BLaER1 (cell line): ENCODE measurements around the gene SLC12A7.
A peak's percentile ranks its signal among the peaks of the same experiment; 100 is the strongest.

Experiments used
- H3K27ac ChIP-seq: shearing (Covaris generic); formaldehyde crosslinking; 2 replicates; pipeline ENCODE4 v1.8.1; 2022
- H3K27me3 ChIP-seq: shearing (Covaris generic); formaldehyde crosslinking; 2 replicates; pipeline ENCODE4 v1.8.1; 2022
- H3K36me3 ChIP-seq: shearing (Covaris generic); formaldehyde crosslinking; 2 replicates; pipeline ENCODE4 v1.8.1; 2022
- H3K4me1 ChIP-seq: shearing (Covaris generic); formaldehyde crosslinking; 2 replicates; pipeline ENCODE4 v1.8.1; 2022
- H3K4me2 ChIP-seq: shearing (Covaris generic); formaldehyde crosslinking; 2 replicates; pipeline ENCODE4 v1.8.1; 2022
- H3K4me3 ChIP-seq: shearing (Covaris generic); formaldehyde crosslinking; 2 replicates; pipeline ENCODE4 v1.8.1; 2022
- H3K9ac ChIP-seq: shearing (Covaris generic); formaldehyde crosslinking; 2 replicates; pipeline ENCODE4 v1.8.1; 2022
- H3K9me3 ChIP-seq: shearing (Covaris generic); formaldehyde crosslinking; 2 replicates; pipeline ENCODE4 v1.8.1; 2022
- H4K20me1 ChIP-seq: shearing (Covaris generic); formaldehyde crosslinking; 2 replicates; pipeline ENCODE4 v1.8.1; 2022
- Cebpa-rat ChIP-seq: shearing (Covaris generic); IDR thresholded peaks from 2 replicates; pipeline ENCODE4 v1.8.1; 2022

Gene SLC12A7

GRCh38 chr5:1135696-1136525 is 24.0 kb upstream of the SLC12A7 start:
- no peaks in the 10 kb centered on the region for H3K27me3 ChIP-seq
- no peaks in the 10 kb centered on the region for H3K36me3 ChIP-seq
- H3K9ac ChIP-seq: peak overlapping the region; percentile 46
- peak overlapping the region; percentile 93 for H3K27ac ChIP-seq
- no peak for TF ChIP-seq Cebpa-rat
- H3K4me2 ChIP-seq: peak overlapping the region; percentile 88
- no peaks in the 10 kb centered on the region for H4K20me1 ChIP-seq
- peaks cover 100% of the 10 kb centered on the region for H3K4me1 ChIP-seq
- H3K4me3 ChIP-seq: no peak overlapping the region
- no peaks in the 10 kb centered on the region for H3K9me3 ChIP-seq

DNA sequence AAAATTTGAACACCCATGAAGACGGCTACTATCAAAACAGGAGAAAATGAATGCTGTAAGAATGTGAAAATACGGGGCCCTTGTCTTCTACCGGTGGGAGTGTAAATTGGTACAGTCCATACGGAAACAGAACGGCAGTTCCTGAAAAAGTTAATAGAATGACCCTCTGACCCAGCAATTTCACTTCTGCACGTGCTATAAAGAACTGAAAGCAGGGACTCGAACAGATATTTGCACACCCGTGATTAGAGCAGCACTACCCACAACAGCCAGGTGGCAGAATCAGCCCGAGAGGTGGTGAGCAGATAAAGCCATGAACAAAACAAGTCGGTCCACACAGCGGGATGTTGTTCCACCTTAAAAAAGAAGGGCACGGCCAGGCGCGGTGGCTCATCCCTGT is 22.6 kb upstream of the SLC12A7 start:
- Histone ChIP-seq H3K9me3 (no peaks in the 10 kb centered on the region), H3K4me2 (peak overlapping the region; percentile 88), H4K20me1 (no peaks in the 10 kb centered on the region), H3K4me3 (0 out of 2 replicates have a peak overlapping the region, but pooled peaks have one; percentile 5), H3K4me1 (peaks cover 100% of the 10 kb centered on the region), H3K9ac (peak overlapping the region; percentile 75; the same call in 1 of the 2 replicates), H3K27ac (peak overlapping the region; percentile 93), H3K36me3 (no peaks in the 10 kb centered on the region), H3K27me3 (no peaks in the 10 kb centered on the region)
- no peak for TF ChIP-seq Cebpa-rat

DNA sequence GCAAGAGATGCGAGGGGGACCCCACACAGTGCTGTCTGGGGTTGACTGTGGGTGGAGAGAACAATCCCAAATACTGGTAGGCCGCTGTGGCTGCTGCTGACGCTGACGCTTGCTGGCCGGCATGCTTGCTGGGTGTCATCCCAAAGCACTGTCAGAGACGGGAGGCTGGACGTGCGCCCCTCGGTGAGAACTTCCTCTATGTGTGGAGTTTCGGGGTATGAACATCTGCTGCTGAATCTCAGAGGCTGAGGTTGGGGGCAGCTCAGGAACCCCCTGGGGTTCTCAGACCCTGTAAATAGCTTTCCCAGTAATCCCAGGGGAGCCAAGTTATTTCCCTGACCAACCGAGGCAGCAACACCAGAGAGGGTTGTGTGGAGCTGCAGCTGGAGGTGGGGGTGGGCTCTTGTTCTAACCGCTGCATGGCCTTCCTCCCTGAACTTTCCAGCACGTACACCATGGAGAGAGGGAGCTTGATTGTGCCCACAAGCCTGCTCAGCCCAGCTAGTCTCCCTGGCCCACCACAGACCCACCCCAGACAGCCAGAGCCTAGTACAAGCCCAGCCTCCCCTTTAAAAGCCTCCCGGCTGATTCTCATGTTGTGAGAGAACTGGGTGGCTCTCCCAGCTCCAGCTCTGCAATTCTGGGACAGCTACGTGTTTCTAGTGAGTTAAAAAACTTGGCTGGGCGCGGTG is 21.8 kb upstream of the SLC12A7 start:
- H3K36me3 ChIP-seq: no peaks in the 10 kb centered on the region
- no peaks in the 10 kb centered on the region for H3K9me3 ChIP-seq
- H3K27ac ChIP-seq: peak overlapping the region; percentile 93
- H3K4me3 ChIP-seq: 0 out of 2 replicates have a peak overlapping the region, but pooled peaks have one; percentile 40
- peak overlapping the region; percentile 78 for H3K9ac ChIP-seq
- no peaks in the 10 kb centered on the region for H4K20me1 ChIP-seq
- TF ChIP-seq Cebpa-rat: no peak
- no peaks in the 10 kb centered on the region for H3K27me3 ChIP-seq
- peak overlapping the region; percentile 88 for H3K4me2 ChIP-seq
- H3K4me1 ChIP-seq: peaks cover 100% of the 10 kb centered on the region

- Histone ChIP-seq H3K4me1 (peaks cover 100% of the 10 kb centered on the region), H3K27ac (peak overlapping the region; percentile 93), H3K4me3 (0 out of 2 replicates have a peak overlapping the region, but pooled peaks have one; percentile 40), H3K27me3 (no peaks in the 10 kb centered on the region), H3K36me3 (no peaks in the 10 kb centered on the region), H3K9me3 (no peaks in the 10 kb centered on the region), H3K4me2 (peak overlapping the region; percentile 88), H4K20me1 (no peaks in the 10 kb centered on the region), H3K9ac (peak overlapping the region; percentile 78)
- no peak for TF ChIP-seq Cebpa-rat
Measured at GRCh38 chr5:1133108-1133507, 21.2 kb upstream of the SLC12A7 start.

DNA sequence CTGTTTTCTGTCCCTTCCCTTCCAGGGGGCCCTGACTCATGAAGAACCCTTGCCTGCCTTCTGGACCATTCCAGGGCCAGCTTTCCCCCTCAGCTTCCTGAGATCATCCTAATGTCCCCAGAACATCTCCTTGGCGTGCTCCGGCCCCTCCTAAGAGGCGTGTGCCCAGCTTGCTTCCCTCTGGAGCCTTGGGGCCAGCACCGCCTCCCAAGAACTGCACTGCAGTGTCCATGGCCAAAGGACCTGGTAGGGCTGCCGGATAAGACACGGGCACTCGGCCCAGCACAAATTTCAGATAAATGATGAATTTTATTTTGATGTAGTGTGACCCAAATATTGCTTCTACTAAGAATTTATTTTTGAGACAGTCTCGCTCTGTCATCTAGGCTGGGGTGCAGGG is 20.7 kb upstream of the SLC12A7 start:
- H3K9me3 ChIP-seq: no peaks in the 10 kb centered on the region
- H3K4me1 ChIP-seq: peaks cover 100% of the 10 kb centered on the region

DNA sequence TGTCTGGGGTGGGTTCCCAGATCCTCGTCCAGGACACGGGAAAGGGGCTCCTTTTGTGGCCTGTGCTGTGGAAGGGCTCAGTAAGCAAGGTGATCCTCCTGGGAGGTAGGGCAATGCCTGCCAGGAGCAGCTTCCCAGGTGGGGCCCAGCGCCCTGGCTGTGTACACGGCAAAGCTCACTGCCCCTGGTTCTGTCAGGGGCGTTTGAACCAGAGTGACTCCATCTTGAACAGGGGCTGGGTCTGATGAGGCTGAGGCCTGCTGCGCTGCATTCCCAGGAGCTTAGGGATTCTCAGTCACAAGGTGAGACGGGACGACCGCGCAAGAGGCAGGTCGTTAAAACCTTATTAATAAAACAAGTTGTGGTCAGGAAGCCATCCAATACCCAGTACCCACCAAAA is 19.9 kb upstream of the SLC12A7 start:
- no peak for TF ChIP-seq Cebpa-rat
- no peaks in the 10 kb centered on the region for H3K36me3 ChIP-seq
- H3K27ac ChIP-seq: peak overlapping the region; percentile 93
- no peaks in the 10 kb centered on the region for H4K20me1 ChIP-seq
- no peaks in the 10 kb centered on the region for H3K9me3 ChIP-seq
- no peaks in the 10 kb centered on the region for H3K27me3 ChIP-seq
- H3K4me2 ChIP-seq: peak overlapping the region; percentile 88
- peak overlapping the region; percentile 62; the same call in 1 of the 2 replicates for H3K4me3 ChIP-seq
- peak overlapping the region; percentile 78 for H3K9ac ChIP-seq
- H3K4me1 ChIP-seq: peaks cover 100% of the 10 kb centered on the region

More for the DNA sequence above, 20.7 kb upstream of the SLC12A7 start:
- peak overlapping the region; percentile 88 for H3K4me2 ChIP-seq
- peak overlapping the region; percentile 78 for H3K9ac ChIP-seq
- H4K20me1 ChIP-seq: no peaks in the 10 kb centered on the region
- H3K27me3 ChIP-seq: no peaks in the 10 kb centered on the region
- H3K27ac ChIP-seq: peak overlapping the region; percentile 93
- no peak for TF ChIP-seq Cebpa-rat
- H3K4me3 ChIP-seq: no peak overlapping the region
- H3K36me3 ChIP-seq: no peaks in the 10 kb centered on the region

DNA sequence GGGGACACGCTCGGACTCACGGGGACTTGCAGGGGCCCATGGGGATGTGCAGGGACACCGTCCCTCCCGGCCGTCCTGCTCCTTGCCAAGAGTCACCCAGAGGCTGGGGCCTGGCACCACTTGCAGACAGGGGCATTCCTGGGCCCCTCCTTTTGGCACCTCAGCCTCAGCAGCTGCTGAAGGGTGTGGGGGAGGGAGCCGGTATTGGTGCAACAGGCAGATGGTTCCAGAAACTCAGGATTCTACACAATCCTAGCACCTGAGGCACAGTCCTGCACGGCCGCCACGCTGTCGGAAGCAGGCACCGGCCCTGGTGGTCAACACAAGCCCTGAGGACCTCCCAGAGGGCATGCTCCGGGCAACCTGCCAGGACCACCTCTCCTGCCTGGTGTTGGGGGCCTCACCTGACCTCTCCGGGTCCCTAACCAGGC is 19.3 kb upstream of the SLC12A7 start:
- TF ChIP-seq Cebpa-rat: no peak
- Histone ChIP-seq H3K36me3 (no peaks in the 10 kb centered on the region), H3K27me3 (no peaks in the 10 kb centered on the region), H3K4me3 (peak overlapping the region; percentile 62), H3K27ac (peak overlapping the region; percentile 93), H4K20me1 (no peaks in the 10 kb centered on the region), H3K4me2 (peak overlapping the region; percentile 88), H3K4me1 (peaks cover 96% of the 10 kb centered on the region), H3K9ac (peak overlapping the region; percentile 78), H3K9me3 (no peaks in the 10 kb centered on the region)

DNA sequence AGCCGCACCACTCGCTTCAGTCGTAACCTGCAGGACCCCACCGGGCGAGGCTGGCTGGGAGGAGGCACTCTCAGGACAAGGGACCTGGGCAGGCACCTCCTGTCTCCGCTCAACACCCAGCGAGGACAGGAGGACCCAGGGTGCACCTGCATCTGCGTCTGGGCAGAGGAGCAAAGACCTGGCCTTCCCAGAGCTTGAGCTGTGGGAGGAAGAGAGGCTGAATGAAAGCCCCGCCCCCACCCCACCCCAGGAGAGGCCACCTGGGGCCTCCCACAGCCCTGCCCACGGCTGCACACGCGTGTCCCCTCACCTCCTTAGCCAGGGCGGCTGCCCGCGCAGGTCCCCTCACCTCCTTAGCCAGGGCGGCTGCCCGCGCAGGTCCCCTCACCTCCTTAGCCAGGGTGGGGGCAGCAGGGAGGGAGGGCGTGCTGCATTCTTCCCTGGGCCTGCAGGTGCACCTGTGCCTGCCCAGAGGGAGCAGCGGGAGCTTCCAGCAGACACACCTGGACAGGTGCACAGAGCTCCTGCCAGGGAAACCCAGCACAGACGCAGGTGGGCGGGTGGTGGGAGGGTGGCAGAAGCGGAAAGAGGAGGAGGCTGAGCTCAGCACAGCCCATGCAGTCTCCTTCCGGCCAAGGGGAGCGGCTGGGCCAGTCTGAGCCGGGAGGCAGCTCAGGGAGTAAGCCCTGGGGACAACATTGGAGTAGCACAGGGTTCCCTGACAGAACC is 18.5 kb upstream of the SLC12A7 start:
- Histone ChIP-seq H3K9ac (peak overlapping the region; percentile 78), H3K4me3 (peak overlapping the region; percentile 62), H3K27me3 (no peaks in the 10 kb centered on the region), H3K4me1 (peaks cover 88% of the 10 kb centered on the region), H3K4me2 (peak overlapping the region; percentile 88), H3K27ac (peak overlapping the region; percentile 93), H3K36me3 (no peaks in the 10 kb centered on the region), H4K20me1 (no peaks in the 10 kb centered on the region), H3K9me3 (0 out of 2 replicates have a peak, but pooled peaks cover 5% of the 10 kb centered on the region)
- no peak for TF ChIP-seq Cebpa-rat

GRCh38 chr5:1129711-1130055 is 17.8 kb upstream of the SLC12A7 start:
- peaks cover 4% of the 10 kb centered on the region for H3K36me3 ChIP-seq
- peak overlapping the region; percentile 93 for H3K27ac ChIP-seq
- H3K4me2 ChIP-seq: peak overlapping the region; percentile 88
- no peak for TF ChIP-seq Cebpa-rat
- peaks cover 12% of the 10 kb centered on the region for H3K9me3 ChIP-seq
- peak overlapping the region; percentile 62 for H3K4me3 ChIP-seq
- H3K27me3 ChIP-seq: no peaks in the 10 kb centered on the region
- H3K4me1 ChIP-seq: peaks cover 81% of the 10 kb centered on the region
- H3K9ac ChIP-seq: peak overlapping the region; percentile 78
- H4K20me1 ChIP-seq: no peaks in the 10 kb centered on the region
